ENCODE measurements around the gene SLC46A3.
A peak's percentile ranks its signal among the peaks of the same experiment; 100 is the strongest.
"Not testable (repeated sequence)": the region's sequence is repeated elsewhere in the genome, so short reads cannot be mapped to it uniquely, and the experiment has no call there.

The SLC46A3 gene

GRCh38 chr13:28683169-28683568 is 35.6 kb downstream of the SLC46A3 start:
- DNase-seq (ENCODE audit: low spot score): not testable (repeated sequence)

DNA sequence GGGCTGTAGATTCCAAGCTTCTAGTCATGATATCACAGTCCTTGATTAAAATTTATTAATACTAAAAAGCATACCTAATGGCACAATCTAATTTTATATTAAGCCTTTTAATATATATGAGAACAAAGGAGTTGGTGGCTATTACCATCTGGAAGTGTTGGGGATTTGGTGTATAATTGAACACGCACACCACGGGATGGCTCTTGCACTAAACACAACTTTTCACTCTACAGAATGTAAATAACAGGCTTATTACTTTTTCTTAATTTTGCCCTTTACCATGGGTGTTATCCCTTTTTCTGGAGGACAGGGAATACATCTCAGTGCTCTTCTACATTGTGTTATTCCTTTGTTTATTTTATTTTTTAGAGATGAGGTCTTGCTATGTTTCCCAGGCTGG is 38.2 kb downstream of the SLC46A3 start:
- DNase-seq (ENCODE audit: low spot score): no peak

DNA sequence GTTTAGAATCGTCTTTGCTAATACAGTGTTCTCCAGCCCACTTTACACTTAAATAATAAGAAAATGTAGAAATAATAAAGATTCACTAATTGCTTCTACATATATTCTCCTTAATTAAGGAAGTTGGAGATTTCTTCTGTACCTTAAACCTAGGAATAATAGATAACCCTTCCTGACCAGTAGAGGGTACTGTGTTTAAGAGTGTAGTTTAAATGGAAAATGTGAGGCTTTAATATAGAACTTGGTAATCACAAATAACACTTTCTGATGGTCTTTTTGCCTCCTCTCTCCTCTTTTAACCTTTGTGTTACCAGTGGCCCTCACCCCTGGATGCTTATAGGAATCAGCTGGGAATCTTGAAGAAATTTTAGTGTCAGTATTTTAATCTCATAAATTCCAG is 39.1 kb downstream of the SLC46A3 start:
- DNase-seq (ENCODE audit: low spot score): peak; percentile 50

GRCh38 chr13:28678809-28679208 is 40.0 kb downstream of the SLC46A3 start:
- no peak for DNase-seq (ENCODE audit: low spot score)

DNA sequence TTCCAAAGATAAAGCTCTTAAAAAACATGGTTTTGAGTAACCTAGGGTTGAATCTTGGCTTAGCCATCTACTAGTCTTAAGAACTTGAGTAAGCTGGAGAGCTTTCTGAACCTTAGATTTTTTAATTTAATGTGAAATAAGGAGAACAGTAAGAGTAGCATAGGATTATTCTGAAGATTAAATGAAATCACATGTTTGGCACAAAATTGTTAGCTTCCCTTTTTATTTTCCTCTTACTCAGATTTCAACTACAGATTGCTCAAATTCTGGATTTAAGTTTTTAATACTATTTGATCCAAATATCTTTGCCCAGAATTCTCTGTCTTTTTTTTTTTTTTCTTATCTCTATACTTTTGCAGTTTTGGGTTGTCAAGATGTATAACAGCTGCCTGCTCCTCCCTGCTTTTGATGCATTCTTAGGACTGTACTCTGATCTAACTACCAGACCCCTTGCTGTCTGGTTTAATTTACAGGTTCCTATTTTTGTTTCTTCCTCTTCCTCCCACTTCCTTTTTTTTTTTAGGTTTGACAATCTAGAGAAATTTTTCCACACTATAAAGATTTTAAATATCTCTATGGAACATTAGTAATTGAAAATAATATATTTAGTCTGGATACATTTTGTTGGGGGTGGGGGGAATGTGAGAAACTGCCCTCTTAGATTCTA is 47.5 kb downstream of the SLC46A3 start:
- DNase-seq (ENCODE audit: low spot score): no peak

DNA sequence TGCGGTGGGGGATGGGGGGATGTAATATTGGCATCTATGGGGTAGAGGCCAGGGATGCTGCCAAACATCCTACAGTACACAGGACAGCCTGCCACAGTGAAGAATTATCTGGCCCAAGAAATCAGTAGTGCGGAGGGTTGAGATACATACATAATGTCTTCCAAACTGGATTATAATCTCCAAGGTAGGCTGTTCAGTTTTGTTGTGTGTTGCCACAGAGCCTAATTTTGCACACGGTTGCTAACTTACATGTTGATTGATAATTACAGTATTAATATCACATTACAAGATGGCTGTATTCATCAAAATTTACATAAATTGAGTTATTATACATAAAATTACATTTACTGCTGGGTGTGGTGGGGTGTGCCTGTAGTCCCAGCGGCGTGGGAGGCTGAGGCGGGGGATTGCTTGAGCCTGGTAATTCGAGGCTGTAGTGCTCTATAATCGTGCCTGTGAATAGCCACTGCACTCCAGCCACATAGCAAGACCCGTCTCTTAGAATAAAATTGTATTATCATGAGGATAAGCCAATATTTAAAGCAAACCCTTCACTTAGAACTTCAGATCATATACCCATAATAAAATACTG is 51.8 kb downstream of the SLC46A3 start:
- no peak for DNase-seq (ENCODE audit: low spot score)

DNA sequence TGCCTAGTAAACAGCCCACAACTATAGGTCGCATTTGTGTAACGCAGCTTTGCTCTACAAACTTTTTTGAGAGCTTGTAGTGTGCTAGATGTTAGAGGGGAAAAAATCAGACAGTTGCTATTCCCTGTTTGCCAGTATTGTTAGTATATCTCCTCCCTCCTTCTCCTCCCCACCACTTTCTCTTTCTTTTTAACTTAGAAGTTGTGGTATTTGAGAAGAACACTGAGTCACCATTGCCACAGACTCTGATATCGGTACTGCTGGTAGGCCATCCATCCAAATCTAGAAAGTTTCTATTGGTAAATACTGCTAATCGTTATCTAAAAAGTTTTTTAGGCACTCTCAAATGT is 59.2 kb downstream of the SLC46A3 start:
- peak; percentile 26 for DNase-seq (ENCODE audit: low spot score)

DNA sequence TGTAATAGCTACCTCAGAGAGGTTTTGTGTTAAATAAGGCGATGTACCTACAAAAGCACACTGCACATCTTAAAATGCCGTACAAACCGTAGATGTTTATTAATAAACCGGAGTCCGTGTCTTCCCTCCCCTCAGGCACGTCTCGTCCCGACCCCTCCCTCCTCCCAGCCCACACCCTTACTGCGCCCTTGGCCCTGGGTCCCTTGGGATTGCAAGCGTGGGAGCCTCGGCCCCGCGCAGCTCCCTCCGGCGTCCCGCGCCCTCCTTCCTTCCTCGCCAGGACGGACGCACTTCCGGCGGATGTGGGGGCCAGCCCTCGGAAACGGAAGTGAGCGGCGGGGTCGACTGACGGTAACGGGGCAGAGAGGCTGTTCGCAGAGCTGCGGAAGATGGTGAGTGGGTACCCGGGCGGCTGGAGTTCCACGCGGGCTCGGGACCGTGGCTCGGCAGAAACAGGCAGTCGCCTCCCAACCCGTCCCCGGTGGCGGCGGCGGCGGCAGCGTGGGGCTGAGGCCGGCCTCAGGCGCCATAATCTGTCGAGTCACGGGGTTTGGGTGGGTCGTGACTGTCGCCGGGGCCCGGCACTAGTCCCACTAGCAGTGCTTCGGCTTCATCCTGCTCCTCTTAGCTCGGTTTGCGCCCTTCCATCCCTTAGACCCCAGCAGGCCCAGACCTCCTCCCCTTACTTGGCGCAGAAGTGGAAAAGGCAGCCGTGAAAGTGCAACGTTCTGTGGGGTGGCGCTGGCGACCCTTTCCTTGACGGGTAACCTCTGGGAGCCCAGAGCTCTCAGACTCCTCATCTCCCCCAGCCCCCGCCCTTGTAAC is 59.8 kb downstream of the SLC46A3 start, which contains the start of gene POMP:
POMP (plus strand) TSS at position 335 of the 825 bp plus-strand sequence; CDS start at position 390, 55 bp downstream.
- peak; percentile 89 for DNase-seq (ENCODE audit: low spot score)

GRCh38 chr13:28658539-28658795 is 60.3 kb downstream of the SLC46A3 start:
- DNase-seq (ENCODE audit: low spot score): no peak

DNA sequence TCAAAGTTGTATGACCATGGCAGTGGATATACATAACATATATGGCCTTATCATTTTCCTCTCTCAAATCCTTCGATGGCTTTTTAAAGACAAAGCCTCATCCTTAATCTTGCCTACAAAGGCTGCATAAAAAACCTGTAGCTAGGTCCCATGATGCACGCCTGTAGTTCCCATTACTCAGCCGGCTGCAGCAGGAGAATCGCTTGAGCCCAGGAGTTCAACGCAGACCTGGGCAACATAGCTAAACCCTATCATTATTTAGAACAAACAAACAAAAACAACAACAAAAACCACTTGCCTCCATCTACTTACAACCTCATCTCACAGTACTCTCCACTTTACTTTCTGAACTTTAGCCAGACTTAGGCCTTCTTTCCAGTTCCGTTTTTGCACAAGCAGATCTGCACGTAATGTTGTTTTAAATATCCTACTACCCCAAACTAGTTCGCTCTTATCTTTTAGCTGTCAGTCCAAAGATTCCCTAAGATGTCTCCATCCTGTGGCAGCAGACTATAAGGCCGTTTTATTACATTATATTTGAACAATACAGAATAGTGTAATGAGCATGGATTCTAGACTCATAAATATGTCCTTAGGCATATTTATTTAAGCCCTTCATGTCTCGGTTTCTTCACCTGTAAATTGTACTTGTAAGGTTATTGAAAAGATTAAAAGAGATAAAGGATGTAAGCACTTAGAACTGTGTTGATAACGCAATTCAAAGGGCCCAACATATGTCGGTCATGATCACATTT is 60.8 kb downstream of the SLC46A3 start:
- DNase-seq (ENCODE audit: low spot score): peak; percentile 12

DNA sequence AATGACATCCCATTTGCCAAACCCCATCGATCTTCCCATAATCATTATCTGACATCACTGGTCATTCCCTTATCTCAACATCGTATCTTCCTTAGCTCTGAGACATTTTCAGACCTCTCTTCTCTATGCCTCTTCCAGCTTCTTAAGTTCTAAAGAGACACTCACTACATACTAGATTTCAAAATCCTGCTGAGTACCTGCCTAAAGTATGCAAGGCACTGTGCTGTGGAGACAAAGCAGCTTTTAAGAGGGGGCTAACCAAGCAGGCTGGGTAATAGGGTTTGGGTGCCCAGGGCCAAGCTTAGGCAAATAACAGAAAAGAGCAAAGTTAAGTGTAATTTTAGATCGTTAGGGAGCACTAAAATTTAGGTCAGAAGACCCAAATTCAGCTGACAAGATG is 63.2 kb downstream of the SLC46A3 start:
- DNase-seq (ENCODE audit: low spot score): no peak

DNA sequence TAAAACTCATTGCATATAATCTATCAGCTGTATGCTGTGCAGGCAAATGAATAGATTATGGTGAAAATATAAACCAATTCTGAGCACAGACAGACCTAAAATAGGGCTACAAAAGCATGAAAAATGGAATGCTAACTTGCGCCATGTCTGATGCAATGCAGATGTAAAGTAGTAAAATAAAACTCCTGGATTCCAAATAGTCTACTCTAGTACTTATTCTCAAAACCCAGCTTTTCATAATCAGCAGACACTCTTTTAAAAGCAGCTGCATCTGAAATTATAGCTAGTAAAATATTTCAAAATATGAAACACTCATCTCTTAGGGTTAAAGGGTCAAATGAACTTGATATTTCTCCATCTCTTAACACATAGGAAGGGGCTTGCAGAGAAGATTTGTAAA is 64.5 kb downstream of the SLC46A3 start:
- DNase-seq (ENCODE audit: low spot score): no peak

- DNase-seq (ENCODE audit: low spot score): no peak
These were observed 65.7 kb downstream of the SLC46A3 start for GRCh38 chr13:28653111-28653510.

DNA sequence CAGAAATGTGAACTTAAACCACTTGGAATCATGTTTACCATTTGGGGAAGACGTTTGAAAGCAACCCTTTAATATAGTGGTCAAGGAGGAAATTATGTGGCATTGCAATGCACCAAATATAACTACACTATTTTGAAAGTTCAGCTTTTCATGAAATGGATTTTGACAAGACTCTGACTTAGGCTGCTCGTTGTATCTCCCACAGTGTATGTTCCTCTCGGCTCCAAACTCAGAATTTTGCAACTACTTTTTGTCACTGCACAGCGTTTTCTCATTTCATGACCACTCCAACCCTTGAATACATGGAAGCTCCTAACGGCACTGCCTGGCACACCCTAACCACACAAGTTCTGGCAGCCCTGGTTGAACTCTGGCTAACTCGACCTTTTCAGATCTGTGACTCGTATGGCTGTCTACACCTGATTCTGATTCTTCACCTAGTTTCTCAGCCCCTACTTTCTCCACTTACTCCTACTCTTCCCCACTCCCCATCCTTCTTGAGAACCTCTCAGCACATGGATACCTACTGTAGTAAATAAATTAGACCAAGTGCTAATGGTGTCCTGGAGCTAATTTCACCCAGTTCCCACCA is 66.9 kb downstream of the SLC46A3 start:
- DNase-seq (ENCODE audit: low spot score): no peak

DNA sequence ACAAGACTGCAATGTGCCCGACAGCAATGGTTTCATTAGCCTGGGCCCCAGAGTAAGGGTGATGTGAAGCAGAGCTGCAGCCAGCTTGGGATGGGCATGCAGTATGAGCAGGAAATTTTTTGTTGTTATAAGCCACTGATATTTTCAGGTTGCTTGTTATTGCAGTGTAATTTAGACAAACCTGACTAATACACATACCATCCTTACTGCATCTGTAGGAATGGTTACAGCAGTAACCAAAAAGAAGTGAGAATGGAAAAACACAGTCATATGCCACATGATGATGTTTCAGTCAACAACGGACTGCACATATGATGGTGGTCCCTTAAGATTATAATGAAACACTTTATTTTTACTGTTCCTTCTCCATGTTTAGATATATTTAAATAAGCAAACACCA is 68.5 kb downstream of the SLC46A3 start:
- DNase-seq (ENCODE audit: low spot score): no peak

Measured in SW480 (cell line).